A549 (cell line): Measurements from ENCODE around the gene PARVB.

Experiments
- BCL3 ChIP-seq: fragments of >200 bp; sonication (Bioruptor Twin); formaldehyde crosslinking; IDR thresholded peaks from 3 replicates; pipeline ENCODE4 v1.6.1; 2016
- CEBPB ChIP-seq, 2 experiments: fragments of >200 bp in 1 of 2; sonication (Bioruptor Twin) in 1 of 2; formaldehyde crosslinking in 1 of 2; IDR thresholded peaks; 2 replicates each; pipeline ENCODE4 v1.6.1; 2012 to 2016
- CTCF ChIP-seq: fragments of >200 bp; sonication (Bioruptor Twin); formaldehyde crosslinking; IDR thresholded peaks from 3 replicates; pipeline ENCODE4 v1.5.1; 2016
- ELK1 ChIP-seq: fragments of 150-350 bp; IDR thresholded peaks from 2 replicates; pipeline ENCODE4 v1.6.1; 2014; ENCODE audit warnings: low read depth, mild to moderate bottlenecking, low read length
- ESRRA ChIP-seq: fragments of 150-350 bp; IDR thresholded peaks from 2 replicates; pipeline ENCODE4 v1.6.1; 2014; ENCODE audit warnings: mild to moderate bottlenecking, low read length, borderline replicate concordance
- FOSL2 ChIP-seq, 2 experiments: fragments of 450-650 bp in 1 of 2; fragments of >200 bp in 1 of 2; sonication (Bioruptor Twin) in 1 of 2; formaldehyde crosslinking; IDR thresholded peaks; 2 replicates each; pipeline versions ENCODE4 v1.5.0 to v1.6.1; 2016 to 2020; ENCODE audit warnings: mild to moderate bottlenecking in 1 of 2, moderate library complexity in 1 of 2
- NR3C1 ChIP-seq: fragments of >200 bp; sonication (Bioruptor Twin); formaldehyde crosslinking; IDR thresholded peaks from 3 replicates; pipeline ENCODE4 v1.6.1; 2017
- PHF8 ChIP-seq: fragments of 200-600 bp; sonication (generic); IDR thresholded peaks from 2 replicates; pipeline ENCODE4 v1.6.1; 2016; ENCODE audit warnings: low read depth, mild to moderate bottlenecking, antibody characterized with exemption, moderate library complexity, borderline replicate concordance
- RCOR1 ChIP-seq: fragments of 150-350 bp; IDR thresholded peaks from 2 replicates; pipeline ENCODE4 v1.6.1; 2014; ENCODE audit warnings: antibody characterized with exemption, low read length, low read depth
- SMC3 ChIP-seq: fragments of >200 bp; sonication (Bioruptor Twin); formaldehyde crosslinking; IDR thresholded peaks from 3 replicates; pipeline ENCODE4 v1.6.1; 2018; ENCODE audit warnings: inconsistent platforms
- TF ChIP-seq, protein P1 (sequence below): fragments of 450-650 bp; IDR thresholded peaks from 2 replicates; pipeline ENCODE4 v1.6.1; 2014; ENCODE audit warnings: antibody characterized with exemption

DNA sequence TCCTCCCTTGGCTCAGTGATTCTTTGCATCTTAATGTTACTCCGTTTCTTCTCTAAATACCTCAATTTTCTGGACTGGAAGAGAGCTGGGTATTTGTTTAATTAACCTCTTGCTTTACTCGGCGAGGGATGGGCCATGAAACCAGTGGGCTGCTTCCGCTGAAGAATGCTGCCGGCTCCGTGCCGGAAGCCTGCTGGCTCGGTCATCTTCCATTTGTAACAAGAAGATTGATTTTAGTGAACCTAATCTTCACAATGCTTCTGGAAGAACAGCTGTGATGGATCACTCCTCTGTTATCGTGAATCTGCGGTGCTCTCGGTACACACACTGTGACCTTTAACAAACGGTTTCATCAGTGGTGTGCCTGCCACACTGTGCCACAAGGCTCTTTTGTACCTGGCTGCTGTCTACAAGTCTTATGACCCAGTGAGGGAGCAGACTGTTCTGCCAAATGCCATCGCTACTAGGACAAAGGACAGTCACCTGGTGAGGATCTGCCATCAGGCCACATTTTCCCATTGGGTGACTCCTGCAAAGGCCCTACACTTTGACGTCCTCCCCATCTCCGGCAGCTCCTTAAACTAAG is 25.3 kb upstream of the PARVB start:
- no peak for TF ChIP-seq CTCF
- TF ChIP-seq ESRRA = no peak
- no peak for TF ChIP-seq BCL3
- TF ChIP-seq RCOR1 = no peak
- TF ChIP-seq FOSL2 (IDR thresholded peaks at IDR 0.05) = no peak
- no peak for TF ChIP-seq FOSL2 (CRISPR knock-in tag; IDR thresholded peaks at IDR 0.05)
- TF ChIP-seq NR3C1 = no peak
- no peak for TF ChIP-seq ELK1
- no peak for TF ChIP-seq SMC3
- TF ChIP-seq CEBPB (IDR thresholded peaks at IDR 0.05) = no peak
- TF ChIP-seq, protein P1, sequence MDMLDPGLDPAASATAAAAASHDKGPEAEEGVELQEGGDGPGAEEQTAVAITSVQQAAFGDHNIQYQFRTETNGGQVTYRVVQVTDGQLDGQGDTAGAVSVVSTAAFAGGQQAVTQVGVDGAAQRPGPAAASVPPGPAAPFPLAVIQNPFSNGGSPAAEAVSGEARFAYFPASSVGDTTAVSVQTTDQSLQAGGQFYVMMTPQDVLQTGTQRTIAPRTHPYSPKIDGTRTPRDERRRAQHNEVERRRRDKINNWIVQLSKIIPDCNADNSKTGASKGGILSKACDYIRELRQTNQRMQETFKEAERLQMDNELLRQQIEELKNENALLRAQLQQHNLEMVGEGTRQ = no peak
- no peak for TF ChIP-seq PHF8
